SK-N-SH (cell line): ENCODE data around the gene FAM110A. TPM values are rescaled to one million over a fixed set of nuclear protein-coding genes. Genes with fewer than 3 reads are reported as not detected.
A peak's percentile ranks its signal among the peaks of the same experiment; 100 is the strongest.

Source experiments
- CTCF ChIA-PET: fragments of 300-600, 350-600 bp; formaldehyde crosslinking; extraction: SDS; loops from one replicate; lab custom pipeline; 2021; lab: Yijun Ruan, JAX
- POLR2A ChIA-PET: fragments of 350-600 bp; sonication (Branson Sonifier 250); formaldehyde crosslinking; extraction: SDS; loops from one replicate; lab custom pipeline; 2020; ENCODE audit warnings: antibody characterized with exemption, inconsistent platforms; lab: Yijun Ruan, JAX
- DNase-seq: peaks from one replicate; pipeline ENCODE4 v3.0.0; 2012
- H2AFZ ChIP-seq: fragments of 200-600 bp; sonication (generic); 2 replicates; pipeline ENCODE4 v1.8.1; 2016; ENCODE audit warnings: antibody characterized with exemption, mild to moderate bottlenecking, low read depth
- H3F3A ChIP-seq: fragments of 200-600 bp; sonication (generic); replicated peaks from 2 replicates; pipeline ENCODE3; 2016; ENCODE audit warnings: antibody characterized with exemption, mild to moderate bottlenecking; ENCODE audit not compliant: insufficient read depth
- H3K27ac ChIP-seq, 2 experiments: fragments of 200-500 bp in 1 of 2; fragments of 200-600 bp in 1 of 2; sonication (Bioruptor generic) in 1 of 2; sonication (generic), shearing (Covaris generic) in 1 of 2; 2 replicates each; pipeline versions ENCODE4 v1.5.1 to v1.6.1; 2014 to 2016; ENCODE audit warnings: low read depth in 2 of 2, inconsistent platforms in 1 of 2, low read length in 1 of 2, mild to moderate bottlenecking in 1 of 2, mixed read lengths in 1 of 2
- H3K27me3 ChIP-seq: fragments of 200-600 bp; sonication (generic), shearing (Covaris generic); 2 replicates; pipeline ENCODE4 v1.6.1; 2016; ENCODE audit warnings: mixed run types; ENCODE audit not compliant: insufficient read depth
- H3K36me3 ChIP-seq, 2 experiments: fragments of 200-500 bp in 1 of 2; fragments of 200-600 bp in 1 of 2; sonication (Bioruptor generic) in 1 of 2; sonication (generic) in 1 of 2; replicated peaks in 1 of 2; 2 replicates each; pipeline versions ENCODE3 to v1.5.1; 2014 to 2016; ENCODE audit warnings: low read length in 1 of 2, mild to moderate bottlenecking in 1 of 2; ENCODE audit not compliant: insufficient read depth in 2 of 2, control insufficient read depth in 1 of 2
- H3K4me1 ChIP-seq, 2 experiments: fragments of 200-500 bp in 1 of 2; fragments of 200-600 bp in 1 of 2; sonication (Bioruptor generic) in 1 of 2; sonication (generic), shearing (Covaris generic) in 1 of 2; 2 replicates each; pipeline versions ENCODE4 v1.5.1 to v1.6.1; 2014 to 2016; ENCODE audit warnings: low read depth in 1 of 2, low read length in 1 of 2, mixed run types in 1 of 2; ENCODE audit not compliant: insufficient read depth in 2 of 2, control insufficient read depth in 1 of 2
- H3K4me2 ChIP-seq: fragments of 200-600 bp; sonication (generic), shearing (Covaris generic); 2 replicates; pipeline ENCODE4 v1.6.1; 2017; ENCODE audit warnings: mixed run types
- H3K4me3 ChIP-seq, 2 experiments: fragments of 200-500 bp in 1 of 2; fragments of 200-600 bp in 1 of 2; sonication (Bioruptor generic) in 1 of 2; sonication (generic), shearing (Covaris generic) in 1 of 2; 2 replicates each; pipeline versions ENCODE4 v1.5.1 to v1.8.1; 2014 to 2016; ENCODE audit warnings: low read depth in 2 of 2, inconsistent platforms in 1 of 2, low read length in 1 of 2, mild to moderate bottlenecking in 1 of 2, mixed read lengths in 1 of 2, moderate library complexity in 1 of 2
- H3K79me2 ChIP-seq: fragments of 200-600 bp; sonication (generic); 2 replicates; pipeline ENCODE4 v1.8.1; 2017; ENCODE audit warnings: mild to moderate bottlenecking; ENCODE audit not compliant: insufficient read depth
- H3K9ac ChIP-seq: fragments of 200-600 bp; sonication (generic); 2 replicates; pipeline ENCODE4 v1.6.1; 2017; ENCODE audit warnings: mixed run types
- H3K9me2 ChIP-seq: fragments of 200-600 bp; sonication (generic); 2 replicates; pipeline ENCODE4 v1.6.1; 2017; ENCODE audit warnings: mixed run types
- H3K9me3 ChIP-seq: fragments of 200-600 bp; sonication (generic); 2 replicates; pipeline ENCODE4 v1.6.1; 2017; ENCODE audit warnings: mixed run types, mild to moderate bottlenecking, moderate library complexity
- H4K20me1 ChIP-seq: fragments of 200-600 bp; sonication (generic); 2 replicates; pipeline ENCODE4 v1.6.1; 2017; ENCODE audit warnings: mild to moderate bottlenecking, mixed run types; ENCODE audit not compliant: insufficient read depth
- CHD2 ChIP-seq: fragments of 150-350 bp; IDR thresholded peaks from 2 replicates; pipeline ENCODE4 v1.6.1; 2018; ENCODE audit warnings: low read length; ENCODE audit not compliant: partially characterized antibody
- ELF1 ChIP-seq: IDR thresholded peaks from 2 replicates; pipeline ENCODE4 v1.4.0; 2012
- EP300 ChIP-seq, 2 experiments: IDR thresholded peaks; 2 replicates each; pipeline versions ENCODE4 v1.4.0 to v1.6.1; 2012; ENCODE audit warnings: borderline replicate concordance in 1 of 2, low read depth in 1 of 2, low read length in 1 of 2
- FOXJ3 ChIP-seq: sonication (generic); formaldehyde crosslinking; IDR thresholded peaks from 2 replicates; pipeline ENCODE4 v1.5.1; 2020; ENCODE audit warnings: mild to moderate bottlenecking, missing genetic modification reagents
- FOXM1 ChIP-seq: IDR thresholded peaks from 2 replicates; pipeline ENCODE4 v1.4.0; 2012; ENCODE audit warnings: low read depth, mild to moderate bottlenecking
- GABPA ChIP-seq: IDR thresholded peaks from 2 replicates; pipeline ENCODE4 v1.4.0; 2012; ENCODE audit warnings: low read depth, mild to moderate bottlenecking
- GATA2 ChIP-seq: sonication (generic); formaldehyde crosslinking; IDR thresholded peaks from 2 replicates; pipeline ENCODE4 v1.5.0; 2020; ENCODE audit warnings: mild to moderate bottlenecking, missing genetic modification reagents
- MEF2A ChIP-seq: IDR thresholded peaks from 2 replicates; pipeline ENCODE4 v1.4.0; 2012; ENCODE audit warnings: low read depth, borderline replicate concordance
- MXI1 ChIP-seq: IDR thresholded peaks from 2 replicates; pipeline ENCODE4 v1.6.1; 2012; ENCODE audit warnings: mild to moderate bottlenecking, low read depth, low read length, improper control_type of control experiment
- PBX3 ChIP-seq: IDR thresholded peaks from 2 replicates; pipeline ENCODE4; 2012
- POLR2AphosphoS5 ChIP-seq: IDR thresholded peaks from 2 replicates; pipeline ENCODE4 v1.6.1; 2012; ENCODE audit warnings: low read depth, low read length
- REST ChIP-seq: IDR thresholded peaks from 2 replicates; pipeline ENCODE4 v1.6.1; 2012; ENCODE audit warnings: mild to moderate bottlenecking, low read depth, low read length, moderate library complexity
- RXRA ChIP-seq: IDR thresholded peaks from 2 replicates; pipeline ENCODE4 v1.4.0; 2012; ENCODE audit warnings: low read depth, mild to moderate bottlenecking, borderline replicate concordance
- SIN3A ChIP-seq: IDR thresholded peaks from 2 replicates; pipeline ENCODE4 v1.6.1; 2012; ENCODE audit warnings: low read depth, mild to moderate bottlenecking, low read length, moderate library complexity, borderline replicate concordance
- SMC3 ChIP-seq: IDR thresholded peaks from 2 replicates; pipeline ENCODE4 v1.6.1; 2012; ENCODE audit warnings: low read depth, low read length, improper control_type of control experiment
- TAF1 ChIP-seq: IDR thresholded peaks from 2 replicates; pipeline ENCODE4 v1.6.1; 2012; ENCODE audit warnings: low read depth, mild to moderate bottlenecking, low read length, moderate library complexity, borderline replicate concordance
- TCF12 ChIP-seq: IDR thresholded peaks from 2 replicates; pipeline ENCODE4 v1.4.0; 2012
- TEAD4 ChIP-seq: IDR thresholded peaks from 2 replicates; pipeline ENCODE4 v1.4.0; 2012; ENCODE audit warnings: mild to moderate bottlenecking, borderline replicate concordance; ENCODE audit not compliant: insufficient read depth
- USF1 ChIP-seq: IDR thresholded peaks from 2 replicates; pipeline ENCODE4 v1.4.0; 2012; ENCODE audit warnings: low read depth, borderline replicate concordance
- ZBTB33 ChIP-seq: IDR thresholded peaks from 2 replicates; pipeline ENCODE4 v1.4.0; 2012; ENCODE audit warnings: low read depth, borderline replicate concordance
- WGBS: methylation state at CpG from one replicate; pipeline ENCODE4 v1.1.6; 2017; ENCODE audit warnings: low lambda C conversion rate; 5-methylcytosine and 5-hydroxymethylcytosine counted together
- polyA plus RNA-seq, 3 experiments: library from polyadenylated mRNA; depleted of rRNA; stranded (reverse); fragments of >200 nt; gene quantifications; 2 replicates each; pipeline ENCODE4 v1.2.3, GENCODE V29; 2012

The FAM110A gene
- polyA plus RNA-seq, 1 of the 3 experiments (the other 2 are of a cell fraction), result 3.8 TPM

GRCh38 chr20:846894-847278, 13.4 kb downstream of the FAM110A start:
- H3K27me3 ChIP-seq, result no peaks in the 10 kb centered on the region
- TF ChIP-seq GATA2, result no peak
- no peak for TF ChIP-seq SIN3A
- no peak for TF ChIP-seq TAF1
- no peak overlapping the region for H3K9ac ChIP-seq
- no peak overlapping the region; a peak in 1 of 4 replicates for H3K27ac ChIP-seq
- ChIA-PET POLR2A (no interaction called here), CTCF (interaction anchor here (0.6 to 2.1 kb wide), 5 partner anchors 8 to 367 kb away, joined by 3 to 9 read pairs (median 4); no protein-coding TSS in a partner anchor)
- H2AFZ ChIP-seq, result no peak overlapping the region
- no peak overlapping the region for H3K4me3 ChIP-seq
- H3K4me2 ChIP-seq, result no peak overlapping the region
- peaks cover 0 to 48% of the 10 kb centered on the region in 2 experiments; a peak in 1 of 4 replicates for H3K4me1 ChIP-seq
- DNase-seq, result no peak
- no peaks in the 10 kb centered on the region for H3K9me3 ChIP-seq
- H3K79me2 ChIP-seq, result peaks cover 12% of the 10 kb centered on the region; the same call in 1 of the 2 replicates
- H4K20me1 ChIP-seq, result no peaks in the 10 kb centered on the region
- H3F3A ChIP-seq, result no peaks in the 10 kb centered on the region
- peaks cover 0 to 4% of the 10 kb centered on the region in 2 experiments for H3K36me3 ChIP-seq
- no peaks in the 10 kb centered on the region for H3K9me2 ChIP-seq
- WGBS, result 93% methylated on average over 7 of the region's 7 CpGs

- no peaks in the 10 kb centered on the region for H3F3A ChIP-seq
- H3K79me2 ChIP-seq, result peaks cover 8% of the 10 kb centered on the region
- no peak for TF ChIP-seq RXRA
- no peak for TF ChIP-seq USF1
- no peak for TF ChIP-seq MEF2A
- TF ChIP-seq FOXJ3 (CRISPR knock-in tag), result no peak
- no peak for TF ChIP-seq PBX3
- TF ChIP-seq EP300 (IDR thresholded peaks at IDR 0.05; ENCODE audit: borderline replicate concordance in 1 of 2, low read depth in 1 of 2, low read length in 1 of 2), result no peak
- TF ChIP-seq GABPA, result no peak
- TF ChIP-seq CHD2, result no peak
- TF ChIP-seq TAF1, result no peak
- no peak for TF ChIP-seq FOXM1
- TF ChIP-seq ZBTB33, result no peak
- TF ChIP-seq REST, result no peak
- no peak for TF ChIP-seq SMC3
- TF ChIP-seq ELF1, result no peak
- TF ChIP-seq SIN3A, result no peak
- TF ChIP-seq TEAD4, result no peak
- no peak for TF ChIP-seq MXI1
- TF ChIP-seq TCF12, result no peak
- TF ChIP-seq POLR2AphosphoS5, result no peak
- DNase-seq, result no peak
- H3K9me2 ChIP-seq, result no peaks in the 10 kb centered on the region
- H2AFZ ChIP-seq, result no peak overlapping the region
- H3K4me3 ChIP-seq, result no peak overlapping the region
- H3K4me2 ChIP-seq, result no peak overlapping the region
- peaks cover 0 to 4% of the 10 kb centered on the region in 2 experiments for H3K36me3 ChIP-seq
- H3K9me3 ChIP-seq, result no peaks in the 10 kb centered on the region
- no peaks in the 10 kb centered on the region for H3K27me3 ChIP-seq
- 0 out of 4 replicates have a peak overlapping the region, but pooled peaks of 1 of the 2 experiments have one; percentile 11 for H3K27ac ChIP-seq
- 82% methylated on average over 3 of the region's 5 CpGs for WGBS
- H3K4me1 ChIP-seq, result peaks cover 0 to 48% of the 10 kb centered on the region in 2 experiments; a peak in 1 of 4 replicates
- no peaks in the 10 kb centered on the region for H4K20me1 ChIP-seq
- H3K9ac ChIP-seq, result no peak overlapping the region
- CTCF ChIA-PET, result interaction anchor here (1.3 to 2.1 kb wide), 2 partner anchors 32 to 108 kb away, joined by 5 to 9 read pairs; no protein-coding TSS in a partner anchor
- POLR2A ChIA-PET, result no interaction called here
Observed at GRCh38 chr20:848193-848592, 14.7 kb downstream of the FAM110A start.
